ENCODE results near the gene HS3ST3A1. TPM values are rescaled to one million over a fixed set of nuclear protein-coding genes. Genes with fewer than 3 reads are reported as not detected.

The HS3ST3A1 gene
- total and polyA plus RNA-seq, 2 donors from 2014 or later, result 1.2 to 2.2 TPM

- Histone ChIP-seq H3K4me3 (ENCODE audit: low read length in 3 of 3) (no peak overlapping the region), H3K27ac (ENCODE audit: low read depth in 2 of 2, low read length in 2 of 2) (no peak overlapping the region), H3K9me3 (ENCODE audit: control insufficient read depth in 2 of 3, insufficient read depth in 1 of 3, low read length in 3 of 3) (no peaks in the 10 kb centered on the region), H3K9ac (ENCODE audit: low read length in 3 of 3) (no peak overlapping the region), H3K36me3 (ENCODE audit: control insufficient read depth in 2 of 3, insufficient read depth in 3 of 3, low read length in 3 of 3) (no peaks in the 10 kb centered on the region), H3K4me1 (ENCODE audit: control insufficient read depth in 2 of 3, insufficient read depth in 2 of 3, low read depth in 1 of 3, low read length in 3 of 3) (no peaks in the 10 kb centered on the region), H3K27me3 (ENCODE audit: control insufficient read depth, insufficient read depth, low read length) (no peaks in the 10 kb centered on the region)
- TF ChIP-seq CTCF (IDR thresholded peaks at IDR 0.05; ENCODE audit: borderline replicate concordance, extremely low read depth, insufficient read depth), result no peak
- intact Hi-C loops (cut with DNase I), result no loop called here
- DNase-seq, result no peak
- no peak for FAIRE-seq
Measured at GRCh38 chr17:13640551-13640950, 38.8 kb upstream of the HS3ST3A1 start.

- H3K27ac ChIP-seq (ENCODE audit: low read depth in 2 of 2, low read length in 2 of 2), result no peak overlapping the region
- no peak for FAIRE-seq
- DNase-seq, result no peak
- H3K9me3 ChIP-seq (ENCODE audit: control insufficient read depth in 2 of 3, insufficient read depth in 1 of 3, low read length in 3 of 3), result no peaks in the 10 kb centered on the region
- no peaks in the 10 kb centered on the region for H3K27me3 ChIP-seq (ENCODE audit: control insufficient read depth, insufficient read depth, low read length)
- H3K36me3 ChIP-seq (ENCODE audit: control insufficient read depth in 2 of 3, insufficient read depth in 3 of 3, low read length in 3 of 3), result no peaks in the 10 kb centered on the region
- intact Hi-C loops (cut with DNase I), result no loop called here
- H3K4me1 ChIP-seq (ENCODE audit: control insufficient read depth in 2 of 3, insufficient read depth in 2 of 3, low read depth in 1 of 3, low read length in 3 of 3), result no peaks in the 10 kb centered on the region
- H3K4me3 ChIP-seq (ENCODE audit: low read length in 3 of 3), result no peak overlapping the region
- no peak for TF ChIP-seq CTCF (IDR thresholded peaks at IDR 0.05; ENCODE audit: borderline replicate concordance, extremely low read depth, insufficient read depth)
- no peak overlapping the region for H3K9ac ChIP-seq (ENCODE audit: low read length in 3 of 3)
Measured at GRCh38 chr17:13638855-13639458, 37.2 kb upstream of the HS3ST3A1 start.

- no peak overlapping the region for H3K27ac ChIP-seq (ENCODE audit: low read depth in 2 of 2, low read length in 2 of 2)
- TF ChIP-seq CTCF (IDR thresholded peaks at IDR 0.05; ENCODE audit: borderline replicate concordance, extremely low read depth, insufficient read depth), result no peak
- no peaks in the 10 kb centered on the region for H3K27me3 ChIP-seq (ENCODE audit: control insufficient read depth, insufficient read depth, low read length)
- no peak for DNase-seq
- H3K4me3 ChIP-seq (ENCODE audit: low read length in 3 of 3), result no peak overlapping the region
- intact Hi-C loops (cut with DNase I), result no loop called here
- H3K9me3 ChIP-seq (ENCODE audit: control insufficient read depth in 2 of 3, insufficient read depth in 1 of 3, low read length in 3 of 3), result no peaks in the 10 kb centered on the region
- no peak for FAIRE-seq
- no peak overlapping the region for H3K9ac ChIP-seq (ENCODE audit: low read length in 3 of 3)
- no peaks in the 10 kb centered on the region for H3K4me1 ChIP-seq (ENCODE audit: control insufficient read depth in 2 of 3, insufficient read depth in 2 of 3, low read depth in 1 of 3, low read length in 3 of 3)
- H3K36me3 ChIP-seq (ENCODE audit: control insufficient read depth in 2 of 3, insufficient read depth in 3 of 3, low read length in 3 of 3), result no peaks in the 10 kb centered on the region
Measured at GRCh38 chr17:13636951-13637350, 35.2 kb upstream of the HS3ST3A1 start.

- H3K9ac ChIP-seq (ENCODE audit: low read length in 3 of 3), result no peak overlapping the region
- H3K4me3 ChIP-seq (ENCODE audit: low read length in 3 of 3), result no peak overlapping the region
- H3K4me1 ChIP-seq (ENCODE audit: control insufficient read depth in 2 of 3, insufficient read depth in 2 of 3, low read depth in 1 of 3, low read length in 3 of 3), result no peaks in the 10 kb centered on the region
- intact Hi-C loops (cut with DNase I), result no loop called here
- H3K36me3 ChIP-seq (ENCODE audit: control insufficient read depth in 2 of 3, insufficient read depth in 3 of 3, low read length in 3 of 3), result no peaks in the 10 kb centered on the region
- FAIRE-seq, result no peak
- no peak for TF ChIP-seq CTCF (IDR thresholded peaks at IDR 0.05; ENCODE audit: borderline replicate concordance, extremely low read depth, insufficient read depth)
- DNase-seq, result no peak
- no peaks in the 10 kb centered on the region for H3K9me3 ChIP-seq (ENCODE audit: control insufficient read depth in 2 of 3, insufficient read depth in 1 of 3, low read length in 3 of 3)
- H3K27me3 ChIP-seq (ENCODE audit: control insufficient read depth, insufficient read depth, low read length), result no peaks in the 10 kb centered on the region
- H3K27ac ChIP-seq (ENCODE audit: low read depth in 2 of 2, low read length in 2 of 2), result no peak overlapping the region
Measured at GRCh38 chr17:13635951-13636350, 34.2 kb upstream of the HS3ST3A1 start.
